ENCODE measurements around the gene CLASP1.

CLASP1 gene

GRCh38 chr2:121329786-121330185 lies 319.5 kb downstream of the CLASP1 start:
- Histone ChIP-seq H2AFZ (ENCODE audit: low read depth) (no peak overlapping the region), H4K20me1 (ENCODE audit: insufficient read depth) (no peaks in the 10 kb centered on the region), H3K27me3 (ENCODE audit: insufficient read depth, low read depth) (no peaks in the 10 kb centered on the region), H3K79me2 (ENCODE audit: insufficient read depth, low read depth) (no peaks in the 10 kb centered on the region), H3K36me3 (ENCODE audit: insufficient read depth) (no peaks in the 10 kb centered on the region), H3K9ac (no peak overlapping the region), H3K4me2 (no peak overlapping the region), H3K4me3 (IDR thresholded peaks at IDR 0.05; ENCODE audit: insufficient read depth, low read depth, low read length) (no peak overlapping the region), H3K4me1 (ENCODE audit: low read depth, poor library complexity, severe bottlenecking) (no peaks in the 10 kb centered on the region), H3K27ac (no peak overlapping the region)
- TF ChIP-seq, protein P1, sequence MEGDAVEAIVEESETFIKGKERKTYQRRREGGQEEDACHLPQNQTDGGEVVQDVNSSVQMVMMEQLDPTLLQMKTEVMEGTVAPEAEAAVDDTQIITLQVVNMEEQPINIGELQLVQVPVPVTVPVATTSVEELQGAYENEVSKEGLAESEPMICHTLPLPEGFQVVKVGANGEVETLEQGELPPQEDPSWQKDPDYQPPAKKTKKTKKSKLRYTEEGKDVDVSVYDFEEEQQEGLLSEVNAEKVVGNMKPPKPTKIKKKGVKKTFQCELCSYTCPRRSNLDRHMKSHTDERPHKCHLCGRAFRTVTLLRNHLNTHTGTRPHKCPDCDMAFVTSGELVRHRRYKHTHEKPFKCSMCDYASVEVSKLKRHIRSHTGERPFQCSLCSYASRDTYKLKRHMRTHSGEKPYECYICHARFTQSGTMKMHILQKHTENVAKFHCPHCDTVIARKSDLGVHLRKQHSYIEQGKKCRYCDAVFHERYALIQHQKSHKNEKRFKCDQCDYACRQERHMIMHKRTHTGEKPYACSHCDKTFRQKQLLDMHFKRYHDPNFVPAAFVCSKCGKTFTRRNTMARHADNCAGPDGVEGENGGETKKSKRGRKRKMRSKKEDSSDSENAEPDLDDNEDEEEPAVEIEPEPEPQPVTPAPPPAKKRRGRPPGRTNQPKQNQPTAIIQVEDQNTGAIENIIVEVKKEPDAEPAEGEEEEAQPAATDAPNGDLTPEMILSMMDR (conservative IDR thresholded peaks at IDR 0.05; ENCODE audit: low read depth, low read length) = no peak

- no peaks in the 10 kb centered on the region for H4K20me1 ChIP-seq (ENCODE audit: insufficient read depth)
Measured at GRCh38 chr2:121326628-121327027, 322.6 kb downstream of the CLASP1 start.

DNA sequence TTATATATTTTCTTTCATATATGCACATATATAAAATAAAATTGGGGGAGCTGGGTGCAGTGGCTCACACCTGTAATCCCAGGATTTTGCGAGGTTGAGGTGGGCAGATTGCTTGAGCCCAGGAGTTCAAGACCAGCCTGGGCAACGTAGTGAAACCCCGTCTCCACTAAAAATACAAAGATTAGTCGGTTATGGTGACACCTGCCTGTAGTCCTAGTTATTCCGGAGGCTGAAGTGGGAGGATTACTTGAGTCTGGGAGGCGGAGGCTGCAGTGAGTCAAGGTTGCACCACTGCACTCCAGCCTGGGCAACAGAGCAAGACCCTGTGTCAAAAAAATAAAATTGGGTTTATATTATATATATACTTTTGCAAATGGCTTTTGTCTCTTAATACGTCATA lies 324.7 kb downstream of the CLASP1 start:
- TF ChIP-seq, protein P1 (conservative IDR thresholded peaks at IDR 0.05; ENCODE audit: low read depth, low read length) = no peak
- Histone ChIP-seq H3K79me2 (ENCODE audit: insufficient read depth, low read depth) (no peaks in the 10 kb centered on the region), H3K4me1 (ENCODE audit: low read depth, poor library complexity, severe bottlenecking) (no peaks in the 10 kb centered on the region), H4K20me1 (ENCODE audit: insufficient read depth) (no peaks in the 10 kb centered on the region), H3K36me3 (ENCODE audit: insufficient read depth) (no peaks in the 10 kb centered on the region), H3K9ac (no peak overlapping the region), H3K27me3 (ENCODE audit: insufficient read depth, low read depth) (no peaks in the 10 kb centered on the region), H3K4me2 (no peak overlapping the region), H3K27ac (no peak overlapping the region), H3K4me3 (IDR thresholded peaks at IDR 0.05; ENCODE audit: insufficient read depth, low read depth, low read length) (no peak overlapping the region), H2AFZ (ENCODE audit: low read depth) (no peak overlapping the region)

More at GRCh38 chr2:121326628-121327027, 322.6 kb downstream of the CLASP1 start:
- H3K27me3 ChIP-seq (ENCODE audit: insufficient read depth, low read depth) = no peaks in the 10 kb centered on the region
- H3K79me2 ChIP-seq (ENCODE audit: insufficient read depth, low read depth) = no peaks in the 10 kb centered on the region
- H3K4me3 ChIP-seq (IDR thresholded peaks at IDR 0.05; ENCODE audit: insufficient read depth, low read depth, low read length) = no peak overlapping the region
- TF ChIP-seq, protein P1 (conservative IDR thresholded peaks at IDR 0.05; ENCODE audit: low read depth, low read length) = no peak
- H3K4me1 ChIP-seq (ENCODE audit: low read depth, poor library complexity, severe bottlenecking) = no peaks in the 10 kb centered on the region
- H3K9ac ChIP-seq = no peak overlapping the region
- no peak overlapping the region for H3K4me2 ChIP-seq
- H2AFZ ChIP-seq (ENCODE audit: low read depth) = no peak overlapping the region
- no peak overlapping the region for H3K27ac ChIP-seq
- H3K36me3 ChIP-seq (ENCODE audit: insufficient read depth) = no peaks in the 10 kb centered on the region

DNA sequence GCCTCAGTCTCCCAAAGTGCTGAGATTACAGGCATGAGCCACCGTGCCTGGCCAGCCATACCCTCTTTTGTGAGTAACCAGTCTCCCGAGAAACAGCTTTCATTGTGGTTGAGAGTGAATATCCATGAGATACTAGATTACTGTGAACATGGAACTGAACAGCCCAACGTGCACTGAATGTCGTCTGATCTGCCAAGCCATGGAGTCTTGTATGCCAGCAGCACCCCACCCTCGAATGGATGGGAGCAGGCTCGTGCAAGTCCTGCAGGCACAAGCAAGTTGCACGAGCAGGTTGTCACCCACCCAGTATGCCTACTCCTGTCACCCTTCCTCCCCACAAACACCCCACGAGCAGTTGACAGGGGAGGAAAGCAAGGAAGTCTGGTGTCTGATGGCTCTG lies 327.8 kb downstream of the CLASP1 start:
- Histone ChIP-seq H2AFZ (ENCODE audit: low read depth) (no peak overlapping the region), H3K27me3 (ENCODE audit: insufficient read depth, low read depth) (no peaks in the 10 kb centered on the region), H3K27ac (no peak overlapping the region), H3K79me2 (ENCODE audit: insufficient read depth, low read depth) (no peaks in the 10 kb centered on the region), H3K4me3 (IDR thresholded peaks at IDR 0.05; ENCODE audit: insufficient read depth, low read depth, low read length) (no peak overlapping the region), H3K4me2 (no peak overlapping the region), H3K4me1 (ENCODE audit: low read depth, poor library complexity, severe bottlenecking) (no peaks in the 10 kb centered on the region), H4K20me1 (ENCODE audit: insufficient read depth) (no peaks in the 10 kb centered on the region), H3K36me3 (ENCODE audit: insufficient read depth) (no peaks in the 10 kb centered on the region), H3K9ac (no peak overlapping the region)
- TF ChIP-seq, protein P1 (conservative IDR thresholded peaks at IDR 0.05; ENCODE audit: low read depth, low read length) = no peak

Data from KMS-11 (cell line).